Upper lobe of right lung (tissue), 1 donor: ENCODE measurements around the gene IGSF23. TPM values are rescaled to one million over a fixed set of nuclear protein-coding genes. Genes with fewer than 3 reads are reported as not detected.

ENCODE experiments used
- ATAC-seq: fragments of 200-7000 bp; cut with Tn5 transposase; one replicate; pipeline ENCODE4 v1.9.1; 2020; ENCODE audit warnings: mild to moderate bottlenecking, moderate library complexity
- DNase-seq: peaks from one replicate; pipeline ENCODE4 v3.0.0-alpha.2; 2020
- H3K27ac ChIP-seq: fragments of 200-600 bp; one replicate; pipeline ENCODE4 v1.8.0; 2022
- H3K27me3 ChIP-seq: fragments of 200-600 bp; one replicate; pipeline ENCODE4 v1.8.0; 2022; ENCODE audit warnings: mild to moderate bottlenecking
- H3K36me3 ChIP-seq: fragments of 200-600 bp; one replicate; pipeline ENCODE4 v1.8.0; 2022
- H3K4me1 ChIP-seq: fragments of 200-600 bp; one replicate; pipeline ENCODE4 v1.8.0; 2022
- H3K4me3 ChIP-seq: fragments of 200-600 bp; one replicate; pipeline ENCODE4 v1.8.0; 2022; ENCODE audit warnings: mild to moderate bottlenecking
- H3K9me3 ChIP-seq: fragments of 200-600 bp; one replicate; pipeline ENCODE4 v1.8.0; 2022
- intact Hi-C: fragments of 100-400 bp; cut with DNase I; formaldehyde crosslinking; loops from one replicate; pipeline ENCODE4 v1.11.0; 2022
- total RNA-seq: library from RNA; stranded (reverse); fragmentation: NEBNext Ultra II Directional; extraction: Animal tissue kit (Norgen Biotek cat#: 25700); gene quantifications from one replicate; pipeline ENCODE4 v1.2.1, GENCODE V29; 2021
- TF ChIP-seq, protein P1 (sequence below): fragments of 200-600 bp; IDR thresholded peaks from one replicate; pipeline ENCODE4 v1.8.0; 2022; ENCODE audit warnings: antibody characterized with exemption
- donor health status: DM: no; HTN: yes; CAD: no; lungs with severe emphysema.

The IGSF23 gene
- total RNA-seq, 1 donor from 2014 or later = not detected

DNA sequence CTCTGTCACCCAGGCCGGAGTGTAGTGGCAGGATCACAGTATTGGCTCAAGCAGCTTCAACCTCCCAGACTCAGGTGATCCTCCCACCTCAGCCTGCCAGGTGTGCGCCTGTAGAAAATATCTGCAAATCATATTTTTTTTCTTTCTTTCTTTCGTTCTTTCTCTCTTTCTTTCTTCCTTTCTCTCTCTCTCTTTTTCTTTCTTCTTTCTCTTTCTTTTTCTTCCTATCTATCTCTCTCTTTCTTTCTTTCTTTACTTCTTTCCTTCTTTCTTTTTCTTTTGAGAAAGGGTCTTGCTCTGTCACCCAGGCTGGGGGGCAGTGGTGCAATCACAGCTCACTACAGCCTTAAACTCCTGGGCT lies 16.3 kb upstream of the IGSF23 start:
- no peak overlapping the region for H3K4me3 ChIP-seq
- TF ChIP-seq, protein P1, sequence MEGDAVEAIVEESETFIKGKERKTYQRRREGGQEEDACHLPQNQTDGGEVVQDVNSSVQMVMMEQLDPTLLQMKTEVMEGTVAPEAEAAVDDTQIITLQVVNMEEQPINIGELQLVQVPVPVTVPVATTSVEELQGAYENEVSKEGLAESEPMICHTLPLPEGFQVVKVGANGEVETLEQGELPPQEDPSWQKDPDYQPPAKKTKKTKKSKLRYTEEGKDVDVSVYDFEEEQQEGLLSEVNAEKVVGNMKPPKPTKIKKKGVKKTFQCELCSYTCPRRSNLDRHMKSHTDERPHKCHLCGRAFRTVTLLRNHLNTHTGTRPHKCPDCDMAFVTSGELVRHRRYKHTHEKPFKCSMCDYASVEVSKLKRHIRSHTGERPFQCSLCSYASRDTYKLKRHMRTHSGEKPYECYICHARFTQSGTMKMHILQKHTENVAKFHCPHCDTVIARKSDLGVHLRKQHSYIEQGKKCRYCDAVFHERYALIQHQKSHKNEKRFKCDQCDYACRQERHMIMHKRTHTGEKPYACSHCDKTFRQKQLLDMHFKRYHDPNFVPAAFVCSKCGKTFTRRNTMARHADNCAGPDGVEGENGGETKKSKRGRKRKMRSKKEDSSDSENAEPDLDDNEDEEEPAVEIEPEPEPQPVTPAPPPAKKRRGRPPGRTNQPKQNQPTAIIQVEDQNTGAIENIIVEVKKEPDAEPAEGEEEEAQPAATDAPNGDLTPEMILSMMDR = no peak
- H3K4me1 ChIP-seq = peaks cover 12% of the 10 kb centered on the region
- H3K36me3 ChIP-seq = no peaks in the 10 kb centered on the region
- ATAC-seq (no peak), DNase-seq (no peak)
- no peaks in the 10 kb centered on the region for H3K9me3 ChIP-seq
- intact Hi-C loops = no loop called here
- no peak overlapping the region for H3K27ac ChIP-seq
- no peaks in the 10 kb centered on the region for H3K27me3 ChIP-seq

DNA sequence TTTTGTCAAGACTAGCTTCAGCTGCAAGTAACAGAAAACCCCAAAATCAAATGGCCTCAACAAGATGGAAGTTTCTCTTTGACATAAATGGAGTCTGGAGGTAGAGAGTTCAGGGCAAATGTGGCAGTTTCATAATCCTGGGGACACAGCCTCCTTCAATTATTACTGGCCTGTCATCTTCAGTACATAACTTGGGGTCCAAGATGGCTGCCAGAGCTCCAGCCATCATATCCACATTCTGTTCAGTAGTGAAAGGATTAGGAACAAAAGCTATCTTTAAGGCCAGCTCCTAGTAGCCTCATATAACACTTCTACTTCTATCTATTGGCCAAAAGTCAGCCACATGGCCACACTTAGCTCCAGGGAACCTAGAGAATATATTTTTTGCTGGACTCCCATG lies 15.0 kb upstream of the IGSF23 start:
- H3K4me3 ChIP-seq = no peak overlapping the region
- no peaks in the 10 kb centered on the region for H3K9me3 ChIP-seq
- no peak overlapping the region for H3K27ac ChIP-seq
- H3K27me3 ChIP-seq = no peaks in the 10 kb centered on the region
- H3K36me3 ChIP-seq = no peaks in the 10 kb centered on the region
- intact Hi-C loops = no loop called here
- TF ChIP-seq, protein P1 = no peak
- H3K4me1 ChIP-seq = peaks cover 10% of the 10 kb centered on the region
- no peak for DNase-seq
- ATAC-seq = no peak

DNA sequence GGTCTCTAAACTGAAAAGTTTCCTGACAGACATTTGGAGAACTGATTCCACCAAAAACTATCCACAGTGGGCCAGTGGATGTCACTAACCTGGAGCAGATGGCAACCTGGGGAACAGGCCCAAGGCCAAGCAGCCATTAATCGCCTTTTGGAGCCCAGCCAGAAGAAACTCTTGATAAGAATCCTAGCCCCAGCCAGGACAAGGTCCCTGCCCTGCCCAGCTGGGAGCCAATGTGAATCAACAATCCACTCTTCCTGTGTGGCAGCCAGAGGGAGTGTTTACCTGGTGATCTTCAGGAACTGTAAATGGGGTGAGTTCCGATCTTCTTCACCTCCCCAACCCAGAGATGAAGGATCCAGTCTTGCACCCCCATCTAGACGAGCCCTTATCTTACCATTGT lies 14.5 kb upstream of the IGSF23 start:
- H3K9me3 ChIP-seq = no peaks in the 10 kb centered on the region
- intact Hi-C loops = no loop called here
- H3K27ac ChIP-seq = no peak overlapping the region
- H3K36me3 ChIP-seq = no peaks in the 10 kb centered on the region
- no peak overlapping the region for H3K4me3 ChIP-seq
- DNase-seq = no peak
- peak; percentile 29 for ATAC-seq
- H3K4me1 ChIP-seq = peaks cover 11% of the 10 kb centered on the region
- H3K27me3 ChIP-seq = no peaks in the 10 kb centered on the region
- TF ChIP-seq, protein P1 = no peak

GRCh38 chr19:44600466-44600865 lies 12.9 kb upstream of the IGSF23 start:
- no peak for ATAC-seq
- TF ChIP-seq, protein P1 = no peak
- intact Hi-C loops = no loop called here
- no peak for DNase-seq
- Histone ChIP-seq H3K9me3 (no peaks in the 10 kb centered on the region), H3K4me3 (no peak overlapping the region), H3K27ac (no peak overlapping the region), H3K4me1 (peaks cover 9% of the 10 kb centered on the region), H3K27me3 (no peaks in the 10 kb centered on the region), H3K36me3 (no peaks in the 10 kb centered on the region)

DNA sequence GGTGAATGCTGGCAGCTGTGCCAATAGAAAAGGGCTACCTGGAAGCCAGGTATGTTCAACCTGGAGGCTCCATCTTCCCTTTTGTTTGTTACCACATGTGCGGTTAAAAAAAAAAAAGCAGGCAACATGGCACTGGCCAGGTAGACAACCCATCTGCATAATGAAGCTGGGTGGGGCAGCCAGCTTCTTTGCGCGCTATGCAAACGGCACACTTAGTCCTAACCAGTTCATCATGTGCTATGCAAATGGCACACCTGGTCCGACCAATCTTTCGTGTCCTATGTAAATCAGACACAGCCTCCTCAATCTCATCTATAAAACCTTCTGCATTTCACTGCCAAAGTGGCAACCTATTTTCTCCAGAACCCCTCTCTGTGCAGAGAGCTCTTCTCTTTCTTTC lies 11.3 kb upstream of the IGSF23 start:
- peak; percentile 77 for ATAC-seq
- no peaks in the 10 kb centered on the region for H3K27me3 ChIP-seq
- intact Hi-C loops = no loop called here
- TF ChIP-seq, protein P1 = no peak
- DNase-seq = no peak
- no peaks in the 10 kb centered on the region for H3K36me3 ChIP-seq
- H3K27ac ChIP-seq = no peak overlapping the region
- no peak overlapping the region for H3K4me3 ChIP-seq
- peaks cover 9% of the 10 kb centered on the region for H3K4me1 ChIP-seq
- H3K9me3 ChIP-seq = no peaks in the 10 kb centered on the region
